ENCODE data around the gene IL27RA. TPM values are rescaled to one million over a fixed set of nuclear protein-coding genes. Genes with fewer than 3 reads are reported as not detected.
A peak's percentile ranks its signal among the peaks of the same experiment; 100 is the strongest.
"Not testable (repeated sequence)": the region's sequence is repeated elsewhere in the genome, so short reads cannot be mapped to it uniquely, and the experiment has no call there.

Gene IL27RA
- total RNA-seq, 1 experiment from 2014 or later = 2.7 TPM

DNA sequence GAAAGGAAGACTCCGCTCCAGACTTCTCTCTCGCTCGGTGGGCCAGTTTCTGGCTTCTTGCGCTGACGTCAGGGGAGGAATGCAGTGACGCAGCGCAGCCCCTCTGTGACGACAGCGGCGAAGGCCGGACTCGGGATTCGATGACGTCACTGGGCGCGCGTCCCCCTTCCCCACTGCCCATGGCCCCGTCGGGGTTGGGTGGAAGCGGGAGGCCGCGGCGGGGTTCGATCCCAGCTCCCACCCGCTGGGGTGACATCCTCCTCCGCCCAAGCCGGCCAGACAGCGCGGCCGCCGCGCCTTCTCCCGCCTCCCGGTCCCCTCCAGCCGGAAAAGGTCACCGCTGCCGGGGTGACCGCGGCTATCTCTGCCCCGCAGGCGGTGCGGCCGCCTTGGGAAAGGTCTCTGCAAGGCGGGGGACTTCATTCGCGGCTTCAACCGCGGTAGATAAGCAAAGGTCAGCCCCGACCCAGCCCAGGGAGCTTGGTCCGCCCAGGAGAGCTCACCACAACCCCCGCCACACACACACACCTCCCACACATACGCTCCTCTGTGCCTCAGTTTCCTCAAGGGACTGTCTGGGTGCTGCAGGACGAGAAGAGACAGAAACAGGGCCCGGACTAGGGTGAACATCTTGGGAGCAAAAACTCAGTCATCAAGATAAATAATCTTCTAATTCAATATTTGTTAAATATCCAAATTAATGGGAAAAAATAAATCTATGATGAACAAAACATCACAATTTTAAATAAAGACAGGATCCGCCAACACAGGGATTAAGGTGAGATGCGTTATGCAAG is 24.6 kb upstream of the IL27RA start:
- no peaks in the 10 kb centered on the region for H3K27me3 Mint-ChIP-seq (ENCODE audit: insufficient read depth, unreplicated experiment)
- ChIA-PET CTCF (interaction anchor here (0.7 to 2.1 kb wide), 4 partner anchors 41 to 235 kb away, joined by 3 to 6 read pairs (median 3); partner anchors contain the start of gene MISP3), POLR2A (interaction anchor here (0.7 to 2.6 kb wide), 16 partner anchors 17 to 1163 kb away, joined by 3 to 14 read pairs (median 4); partner anchors contain the start of genes DCAF15 and IL27RA)
- no peak for TF ChIP-seq CTCF (IDR thresholded peaks at IDR 0.05; ENCODE audit: unreplicated experiment)
- peak overlapping the region; percentile 90 for H3K4me3 Mint-ChIP-seq (ENCODE audit: unreplicated experiment)
- H3K36me3 Mint-ChIP-seq (ENCODE audit: insufficient read depth, unreplicated experiment) = peaks cover 18% of the 10 kb centered on the region
- H3K27ac Mint-ChIP-seq (ENCODE audit: low read depth, unreplicated experiment) = peak overlapping the region; percentile 100
- intact Hi-C loops (cut with micrococcal nuclease) = loop anchor here (2.0 kb wide), 1 partner anchor 74 kb away; no protein-coding TSS in a partner anchor
- no peaks in the 10 kb centered on the region for H3K9me3 Mint-ChIP-seq (ENCODE audit: unreplicated experiment)
- TSS peak; percentile 76 for BruUV-seq (replicated peaks)
- H3K4me1 Mint-ChIP-seq (ENCODE audit: insufficient read depth, unreplicated experiment) = peaks cover 4% of the 10 kb centered on the region
- DNase-seq (ENCODE audit: unreplicated experiment) = no peak

DNA sequence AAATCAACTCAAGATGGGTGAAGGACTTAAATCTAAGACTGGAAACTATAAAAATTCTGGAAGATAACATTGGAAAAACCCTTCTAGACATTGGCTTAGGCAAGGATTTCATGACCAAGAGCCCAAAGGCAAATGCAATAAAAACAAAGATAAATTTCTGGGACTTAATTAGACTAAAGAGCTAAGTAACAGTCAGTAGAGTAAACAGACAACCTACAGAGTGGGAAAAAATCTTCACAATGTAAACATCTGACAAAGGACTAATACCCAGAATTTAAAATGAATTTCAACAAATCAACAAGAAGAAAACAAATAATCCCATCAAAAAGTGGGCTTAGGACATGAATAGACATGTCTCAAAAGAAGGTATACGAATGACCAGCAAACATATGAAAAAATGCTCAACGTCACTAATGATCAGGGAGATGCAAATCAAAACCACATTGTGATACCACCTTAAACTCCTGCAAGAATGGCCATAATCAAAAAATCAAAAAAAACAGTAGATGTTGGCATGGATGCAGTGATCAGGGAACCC is 19.1 kb upstream of the IL27RA start:
- intact Hi-C loops (cut with micrococcal nuclease) = no loop called here
- no peaks in the 10 kb centered on the region for H3K27me3 Mint-ChIP-seq (ENCODE audit: insufficient read depth, unreplicated experiment)
- H3K27ac Mint-ChIP-seq (ENCODE audit: low read depth, unreplicated experiment) = no peak overlapping the region

DNA sequence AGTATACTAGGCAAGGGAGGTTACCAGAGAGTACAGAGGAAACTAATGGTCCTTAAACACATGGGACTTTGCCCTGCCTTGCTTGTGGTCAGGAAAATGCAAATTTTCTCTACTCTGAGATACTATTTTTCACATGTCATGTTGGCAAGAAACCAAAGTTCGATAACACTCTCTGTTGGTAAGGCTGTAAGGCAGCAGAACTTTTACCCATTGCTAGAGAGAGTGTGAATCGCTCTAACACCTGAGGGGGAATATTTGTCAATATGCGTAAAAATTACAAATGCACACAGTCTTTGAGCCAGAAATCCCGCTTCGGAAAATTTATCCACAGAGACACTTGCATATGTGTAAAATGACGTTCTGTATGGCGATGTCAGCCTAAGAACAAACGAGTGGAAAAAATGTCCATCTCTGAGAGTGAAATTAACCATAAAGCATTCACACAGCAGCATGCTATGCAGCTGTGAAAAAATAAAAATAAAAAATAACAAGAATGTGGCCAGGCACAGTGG is 16.0 kb upstream of the IL27RA start:
- Mint-ChIP-seq H3K4me1 (ENCODE audit: insufficient read depth, unreplicated experiment) (peaks cover 6% of the 10 kb centered on the region), H3K9me3 (ENCODE audit: unreplicated experiment) (no peaks in the 10 kb centered on the region), H3K27ac (ENCODE audit: low read depth, unreplicated experiment) (no peak overlapping the region), H3K4me3 (ENCODE audit: unreplicated experiment) (no peak overlapping the region), H3K27me3 (ENCODE audit: insufficient read depth, unreplicated experiment) (no peaks in the 10 kb centered on the region), H3K36me3 (ENCODE audit: insufficient read depth, unreplicated experiment) (no peaks in the 10 kb centered on the region)
- no peak for DNase-seq (ENCODE audit: unreplicated experiment)
- no peak for TF ChIP-seq CTCF (IDR thresholded peaks at IDR 0.05; ENCODE audit: unreplicated experiment)
- no TSS peak for BruUV-seq (replicated peaks)
- intact Hi-C loops (cut with micrococcal nuclease) = no loop called here
- ChIA-PET POLR2A (no interaction called here), CTCF (no interaction called here)

More for the DNA sequence above, 19.1 kb upstream of the IL27RA start:
- H3K36me3 Mint-ChIP-seq (ENCODE audit: insufficient read depth, unreplicated experiment) = no peaks in the 10 kb centered on the region
- H3K9me3 Mint-ChIP-seq (ENCODE audit: unreplicated experiment) = no peaks in the 10 kb centered on the region
- no peak for DNase-seq (ENCODE audit: unreplicated experiment)
- POLR2A ChIA-PET = interaction anchor here (0.5 to 0.6 kb wide), 2 partner anchors 19 to 105 kb away, joined by 3 read pairs; partner anchors contain the start of genes IL27RA and PRKACA
- BruUV-seq (replicated peaks) = no TSS peak
- H3K4me1 Mint-ChIP-seq (ENCODE audit: insufficient read depth, unreplicated experiment) = no peaks in the 10 kb centered on the region
- CTCF ChIA-PET = no interaction called here
- TF ChIP-seq CTCF (IDR thresholded peaks at IDR 0.05; ENCODE audit: unreplicated experiment) = no peak
- no peak overlapping the region for H3K4me3 Mint-ChIP-seq (ENCODE audit: unreplicated experiment)

GRCh38 chr19:14019100-14019499 is 12.5 kb upstream of the IL27RA start:
- no peaks in the 10 kb centered on the region for H3K27me3 Mint-ChIP-seq (ENCODE audit: insufficient read depth, unreplicated experiment)
- no peak overlapping the region for H3K4me3 Mint-ChIP-seq (ENCODE audit: unreplicated experiment)
- intact Hi-C loops (cut with micrococcal nuclease) = no loop called here
- DNase-seq (ENCODE audit: unreplicated experiment) = no peak
- CTCF ChIA-PET = interaction anchor here (0.6 to 2.0 kb wide), 7 partner anchors 9 to 157 kb away, joined by 3 to 9 read pairs (median 4); partner anchors contain the start of genes ASF1B and RLN3
- H3K36me3 Mint-ChIP-seq (ENCODE audit: insufficient read depth, unreplicated experiment) = no peaks in the 10 kb centered on the region
- TF ChIP-seq CTCF (IDR thresholded peaks at IDR 0.05; ENCODE audit: unreplicated experiment) = no peak
- H3K4me1 Mint-ChIP-seq (ENCODE audit: insufficient read depth, unreplicated experiment) = peaks cover 6% of the 10 kb centered on the region
- no peaks in the 10 kb centered on the region for H3K9me3 Mint-ChIP-seq (ENCODE audit: unreplicated experiment)
- BruUV-seq (replicated peaks) = no TSS peak
- no peak overlapping the region for H3K27ac Mint-ChIP-seq (ENCODE audit: low read depth, unreplicated experiment)
- POLR2A ChIA-PET = interaction anchor here (0.6 to 0.7 kb wide), 3 partner anchors 19 to 163 kb away, joined by 3 read pairs; no protein-coding TSS in a partner anchor

- H3K27me3 Mint-ChIP-seq (ENCODE audit: insufficient read depth, unreplicated experiment); H3K4me1 Mint-ChIP-seq (ENCODE audit: insufficient read depth, unreplicated experiment); DNase-seq (ENCODE audit: unreplicated experiment); H3K36me3 Mint-ChIP-seq (ENCODE audit: insufficient read depth, unreplicated experiment); BruUV-seq (replicated peaks); H3K27ac Mint-ChIP-seq (ENCODE audit: low read depth, unreplicated experiment); H3K4me3 Mint-ChIP-seq (ENCODE audit: unreplicated experiment); intact Hi-C loops (cut with micrococcal nuclease); H3K9me3 Mint-ChIP-seq (ENCODE audit: unreplicated experiment): not testable (repeated sequence)
- ChIA-PET POLR2A (interaction anchor here (0.6 to 0.7 kb wide), 2 partner anchors 19 to 164 kb away, joined by 3 read pairs; no protein-coding TSS in a partner anchor), CTCF (interaction anchor here (1.0 to 2.0 kb wide), 3 partner anchors 28 to 117 kb away, joined by 4 to 9 read pairs (median 4); partner anchors contain the start of gene ASF1B)
These were observed 11.8 kb upstream of the IL27RA start for GRCh38 chr19:14019739-14020138.
